Stimulated activated CD8-positive, alpha-beta memory T cell treated with anti-CD3 and anti-CD28 coated beads, Interleukin-12 subunit alpha, Interleukin-12 subunit beta, amount 100 ng/mL, for 24 hours (primary cell): Measurements from ENCODE around the gene FLG2.

Experiments used
- DNase-seq: peaks from one replicate; pipeline ENCODE4 v3.0.0-alpha.2; 2020; ENCODE audit errors: extremely low read depth

Gene FLG2

GRCh38 chr1:152359906-152360305 is at the start of gene FLG2:
TSS of gene FLG2 (minus strand) at chr1:152360006. CDS start at chr1:152358884, 1,122 bp downstream.
- no peak for DNase-seq

DNA sequence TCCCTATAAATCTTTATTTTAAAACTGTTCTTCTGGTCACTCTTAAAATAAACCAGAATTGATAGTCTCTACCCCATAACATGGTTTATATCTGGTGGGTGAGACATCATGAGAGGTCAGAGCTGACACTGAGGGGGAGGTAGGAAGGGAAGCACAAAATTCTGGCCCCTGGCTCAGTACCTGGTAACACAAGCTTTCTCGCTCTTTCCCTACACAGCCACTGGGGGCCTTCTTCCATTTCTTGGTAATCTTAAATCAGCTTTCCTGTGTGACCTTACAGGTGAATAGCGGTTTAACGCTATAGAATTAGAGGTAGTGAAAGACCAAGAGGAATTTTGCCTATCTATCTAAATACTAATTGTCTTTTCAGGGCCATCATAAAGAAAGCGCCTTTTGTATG is 48.9 kb upstream of the FLG2 start:
- no peak for DNase-seq

DNA sequence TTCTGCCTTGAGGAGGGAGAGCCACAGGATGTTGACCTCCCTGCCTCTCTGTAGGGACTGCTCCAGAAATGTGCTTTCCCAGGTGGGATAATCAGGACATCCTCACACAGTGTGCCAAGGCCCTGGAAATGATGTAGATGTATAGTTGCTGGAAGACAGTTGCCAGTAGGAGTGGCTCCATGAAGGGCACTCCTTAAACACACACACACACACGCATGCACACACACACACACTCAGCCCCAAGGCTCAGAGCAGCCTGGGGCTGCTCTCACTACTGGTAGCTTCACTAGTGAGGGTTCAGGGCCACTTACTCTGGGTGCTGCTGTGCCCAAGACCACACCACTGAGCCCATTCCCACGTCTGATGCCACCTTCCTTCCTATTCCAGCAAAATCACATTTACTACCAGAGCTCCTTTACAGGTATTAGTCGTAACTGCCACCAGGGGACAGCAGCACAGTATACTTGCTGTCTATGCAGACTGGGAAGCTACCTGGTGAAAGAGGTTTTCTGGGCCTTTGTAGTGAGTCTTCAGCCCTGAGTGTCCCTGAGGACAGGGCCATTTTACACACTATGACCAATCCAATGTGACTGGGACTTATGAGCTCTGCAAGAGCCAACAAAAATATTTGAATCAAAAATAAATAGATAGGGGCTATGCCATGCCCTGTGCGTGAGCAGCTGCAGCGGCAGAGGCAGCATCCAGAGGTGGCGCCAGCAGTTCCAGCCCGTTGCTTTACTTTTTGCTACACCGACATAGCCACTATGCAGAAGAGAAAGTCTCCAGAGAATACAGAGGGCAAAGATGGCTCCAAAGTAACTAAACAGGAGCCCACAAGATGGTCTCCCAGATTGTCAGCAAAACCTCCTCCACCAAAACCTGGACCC is 39.2 kb upstream of the FLG2 start:
- no peak for DNase-seq

- no peak for DNase-seq
Measured at GRCh38 chr1:152397474-152397873, 37.7 kb upstream of the FLG2 start.

DNA sequence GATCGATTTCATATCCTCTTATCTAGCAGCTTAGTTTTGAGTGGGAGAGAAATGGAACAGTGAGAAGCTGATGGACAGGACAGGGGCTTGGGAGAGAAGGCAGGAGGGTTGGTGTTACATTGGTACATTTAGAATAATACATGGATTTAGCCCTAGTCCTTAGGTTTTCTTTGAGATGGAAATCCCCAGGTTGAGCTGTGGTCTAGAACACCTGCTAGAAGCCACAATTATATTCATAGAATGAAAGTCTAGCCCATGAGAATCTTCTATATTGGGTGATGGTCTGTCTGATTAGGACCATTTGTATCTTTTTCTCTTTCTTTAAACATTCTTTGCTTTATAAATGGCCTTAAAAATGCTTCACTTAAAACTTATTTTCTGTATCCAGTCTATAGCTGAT is 34.3 kb upstream of the FLG2 start:
- no peak for DNase-seq

- DNase-seq = no peak
Measured at GRCh38 chr1:152392909-152393308, 33.1 kb upstream of the FLG2 start.

DNA sequence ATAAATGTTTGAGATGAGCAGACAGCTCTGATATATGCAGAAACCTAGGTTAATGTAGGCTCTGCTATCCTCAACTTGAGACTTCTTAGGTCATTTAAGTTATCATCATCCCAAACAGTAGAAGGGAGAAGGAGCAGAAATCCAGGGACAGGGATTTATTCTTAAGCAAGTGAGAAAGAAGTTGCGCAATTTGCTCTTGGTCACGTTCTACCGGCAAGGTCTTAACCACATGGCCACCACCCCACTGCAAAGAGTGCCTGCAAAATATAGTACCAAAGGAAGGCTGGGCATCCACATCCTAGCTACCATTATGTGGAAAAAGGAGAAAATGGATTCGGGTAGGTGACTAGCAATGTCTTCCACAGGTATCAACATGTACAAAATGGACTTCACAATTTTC is 29.1 kb upstream of the FLG2 start:
- DNase-seq = no peak

DNA sequence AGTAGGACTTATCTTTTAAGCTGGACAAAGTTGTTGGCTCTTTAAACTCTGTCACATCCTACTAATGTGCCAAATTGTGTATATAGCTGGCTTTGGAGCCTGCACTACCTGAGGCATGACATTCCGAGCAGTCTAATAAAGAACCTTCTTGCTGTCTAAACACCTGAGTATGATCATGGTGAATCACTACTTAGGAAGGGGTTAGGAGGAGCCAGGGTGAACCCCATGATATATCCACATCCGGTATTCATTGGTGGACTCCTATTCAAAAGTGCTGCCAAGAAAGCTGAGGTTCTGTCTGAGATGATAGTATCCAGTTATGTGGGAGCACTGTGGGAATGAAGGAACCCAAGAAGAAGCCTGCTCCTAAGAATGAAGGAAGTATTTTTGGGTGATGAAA is 27.1 kb upstream of the FLG2 start:
- no peak for DNase-seq

DNA sequence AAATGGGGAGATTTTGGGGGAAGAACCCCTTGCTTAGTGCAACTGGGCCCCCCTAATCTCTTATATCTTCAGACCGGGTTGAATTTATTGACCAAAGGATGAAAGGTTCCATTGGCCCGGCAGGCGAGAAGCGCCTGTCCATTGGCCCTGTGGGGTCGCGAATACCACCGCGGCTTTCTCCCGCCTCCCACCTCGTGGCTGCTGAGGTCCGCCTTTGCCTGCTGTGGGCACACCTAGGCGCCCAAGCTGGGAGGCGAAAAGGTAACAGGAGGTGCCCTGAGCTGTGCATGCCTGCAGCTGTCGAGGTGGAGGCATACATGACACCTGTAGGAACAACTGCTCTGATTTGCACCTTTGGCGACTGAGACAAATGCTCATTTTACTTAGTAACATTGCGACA is 21.1 kb upstream of the FLG2 start:
- no peak for DNase-seq

- no peak for DNase-seq
Measured at GRCh38 chr1:152374451-152374850, 14.6 kb upstream of the FLG2 start.

GRCh38 chr1:152372672-152373071 is 12.9 kb upstream of the FLG2 start:
- DNase-seq = no peak

DNA sequence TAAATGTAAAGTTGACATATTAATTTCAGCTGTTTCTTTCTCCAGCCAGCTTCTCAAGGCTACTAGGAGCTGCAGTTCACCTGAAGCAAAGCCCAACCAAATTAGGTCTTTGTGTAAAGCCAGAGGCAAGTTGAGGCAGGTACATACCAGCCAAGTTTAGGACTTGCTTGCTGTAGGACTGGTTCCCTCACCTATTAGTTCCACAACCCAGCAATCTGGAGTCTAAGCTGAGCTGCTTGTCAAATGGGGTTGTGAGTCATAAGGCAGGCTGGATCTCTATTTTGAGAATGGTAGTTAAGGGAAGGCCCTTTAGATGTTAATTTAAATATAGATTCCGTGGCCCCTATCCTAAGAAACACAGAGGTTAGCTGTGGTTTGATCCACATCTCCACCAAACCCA is 7.6 kb upstream of the FLG2 start:
- no peak for DNase-seq

DNA sequence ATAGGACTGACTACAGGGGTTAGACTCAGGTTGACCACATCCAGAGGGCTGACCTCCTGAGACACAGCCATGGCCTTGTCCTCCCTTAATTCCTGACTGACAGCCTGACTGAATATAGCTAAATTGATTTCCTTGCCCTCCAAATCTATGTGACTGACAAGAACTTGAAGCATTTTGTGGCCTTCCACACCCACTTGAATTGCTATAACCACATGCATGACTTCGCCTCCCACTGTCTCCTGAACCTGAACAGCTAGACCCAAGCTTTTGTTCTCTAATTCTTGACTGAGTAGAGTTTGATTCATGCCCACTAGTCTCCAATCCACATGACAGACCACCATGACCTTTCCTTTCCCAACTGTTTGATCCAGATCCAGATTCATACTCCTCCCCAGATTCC is 3.1 kb downstream of the FLG2 start:
- DNase-seq = no peak

GRCh38 chr1:152349611-152350010 is 10.2 kb downstream of the FLG2 start:
- DNase-seq = no peak

GRCh38 chr1:152348447-152348846 is 11.4 kb downstream of the FLG2 start:
- no peak for DNase-seq

GRCh38 chr1:152347116-152347728 is 12.6 kb downstream of the FLG2 start:
- DNase-seq = no peak

- DNase-seq = no peak
Measured at GRCh38 chr1:152344438-152344837, 15.4 kb downstream of the FLG2 start.

- no peak for DNase-seq
Measured at GRCh38 chr1:152343006-152343405, 16.8 kb downstream of the FLG2 start.

GRCh38 chr1:152335399-152335798 is 24.4 kb downstream of the FLG2 start:
- no peak for DNase-seq

DNA sequence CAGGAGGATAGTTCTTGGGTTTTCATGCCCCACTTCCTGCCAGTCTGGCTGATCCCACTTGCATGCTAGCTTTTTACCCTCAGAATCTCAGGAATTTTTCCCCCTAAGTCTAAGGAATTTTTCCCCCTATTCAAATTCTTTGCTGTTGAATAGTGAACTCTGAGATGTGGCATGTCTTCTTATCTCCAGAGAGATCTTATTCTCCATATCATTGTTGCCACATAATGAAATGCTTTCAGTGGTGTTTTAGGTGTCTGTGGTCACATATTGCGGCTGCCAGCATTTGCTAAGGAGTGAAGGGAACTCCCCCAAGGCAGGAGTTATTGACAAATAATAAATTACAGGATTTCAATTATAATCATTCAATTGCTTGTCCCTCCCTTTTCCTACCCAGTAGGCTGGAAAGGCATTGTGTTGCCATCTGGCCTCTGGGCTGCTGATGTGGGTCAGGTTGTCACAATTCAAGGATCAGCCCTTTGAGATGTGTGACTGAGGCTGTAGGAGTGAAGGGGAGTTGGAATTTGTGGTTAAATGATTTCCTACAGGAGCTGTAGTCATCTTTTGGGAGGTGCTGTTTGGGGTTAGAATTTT is 30.9 kb downstream of the FLG2 start:
- no peak for DNase-seq

DNA sequence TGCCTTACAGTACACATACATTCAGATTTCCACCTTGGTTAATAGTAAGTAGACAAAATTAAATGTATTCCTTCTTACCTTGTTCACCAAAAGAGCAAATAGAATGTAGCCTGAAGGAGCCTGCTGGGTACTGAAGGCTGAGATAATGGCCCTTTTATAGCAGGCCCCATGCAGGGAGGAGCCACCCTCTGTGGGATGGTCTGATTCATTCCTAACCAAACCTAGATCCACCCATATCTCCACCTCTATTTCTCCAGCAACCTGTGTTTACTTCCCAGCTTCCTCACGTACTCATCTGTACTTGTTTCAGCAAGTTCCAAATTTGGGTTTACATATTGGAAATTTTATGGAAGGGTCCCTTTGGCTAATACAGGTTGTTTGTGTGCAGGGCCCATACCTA is 34.7 kb downstream of the FLG2 start, which contains the start of gene FLG:
Gene FLG (minus strand): TSS at position 129 of the 400 bp plus-strand sequence. CDS start 9,783 bp downstream, outside the sequence.
- DNase-seq = no peak

GRCh38 chr1:152313970-152314369 is 45.8 kb downstream of the FLG2 start:
- DNase-seq = no peak

GRCh38 chr1:152313319-152313801 is 46.4 kb downstream of the FLG2 start:
- DNase-seq = no peak
